HEK293 (cell line): ENCODE results near the gene PIWIL1.

Source experiments
- CTCF ChIA-PET: fragments of 350-600 bp; formaldehyde crosslinking; extraction: SDS; loops from one replicate; lab custom pipeline; 2021; ENCODE audit warnings: antibody characterized with exemption; lab: Yijun Ruan, JAX
- POLR2A ChIA-PET: fragments of 300-600 bp; formaldehyde crosslinking; extraction: SDS; loops from one replicate; lab custom pipeline; 2020; ENCODE audit warnings: antibody characterized with exemption, inconsistent platforms; lab: Yijun Ruan, JAX
- H3K27ac ChIP-seq: fragments of 200-500 bp; sonication (Bioruptor generic); 2 replicates; pipeline ENCODE4 v1.5.1; 2014; ENCODE audit warnings: low read depth, low read length, control low read depth, inconsistent platforms; ENCODE audit errors: extremely low read depth
- H3K36me3 ChIP-seq, 2 experiments: fragments of 200-500 bp in 1 of 2; sonication (Bioruptor generic) in 1 of 2; 1 replicate in 1 of 2; 2 replicates in 1 of 2; pipeline ENCODE4 v1.5.1; 2014 to 2017; ENCODE audit warnings: inconsistent platforms in 2 of 2, low read length in 2 of 2; ENCODE audit not compliant: control insufficient read depth in 2 of 2, insufficient read depth in 1 of 2
- H3K4me1 ChIP-seq: fragments of 200-500 bp; sonication (Bioruptor generic); 2 replicates; pipeline ENCODE4 v1.5.1; 2014; ENCODE audit warnings: mild to moderate bottlenecking, low read length, inconsistent platforms; ENCODE audit not compliant: control insufficient read depth, insufficient read depth
- H3K4me3 ChIP-seq: 2 replicates; pipeline ENCODE4 v1.5.1; 2011; ENCODE audit warnings: low read depth, mild to moderate bottlenecking, control low read depth, low read length, moderate library complexity
- H3K9me3 ChIP-seq: fragments of 200-500 bp; sonication (Bioruptor generic); 2 replicates; pipeline ENCODE4 v1.5.1; 2014; ENCODE audit warnings: low read depth, low read length, inconsistent platforms; ENCODE audit not compliant: control insufficient read depth, insufficient read depth
- HOXA7 ChIP-seq: sonication (generic); formaldehyde crosslinking; IDR thresholded peaks from 2 replicates; pipeline ENCODE4 v1.8.1; 2022; ENCODE audit warnings: missing genetic modification reagents, borderline replicate concordance
- KLF1 ChIP-seq: fragments of 450-650 bp; formaldehyde crosslinking; IDR thresholded peaks from 2 replicates; pipeline ENCODE4 v1.5.1; 2016; ENCODE audit warnings: missing biosample characterization, missing genetic modification characterization
- RBAK ChIP-seq: fragments of 450-650 bp; formaldehyde crosslinking; IDR thresholded peaks from 2 replicates; pipeline ENCODE4 v1.5.1; 2016; ENCODE audit warnings: missing biosample characterization, missing genetic modification characterization
- TCF7L2 ChIP-seq: IDR thresholded peaks from 2 replicates; pipeline ENCODE4 v1.6.1; 2011; ENCODE audit warnings: low read depth, mild to moderate bottlenecking, inconsistent platforms, low read length, moderate library complexity, borderline replicate concordance
- ZBTB20 ChIP-seq: fragments of 450-650 bp; formaldehyde crosslinking; IDR thresholded peaks from 2 replicates; pipeline ENCODE4 v1.5.1; 2016; ENCODE audit warnings: missing biosample characterization, missing genetic modification characterization
- ZEB2 ChIP-seq: fragments of 450-650 bp; formaldehyde crosslinking; IDR thresholded peaks from 2 replicates; pipeline ENCODE4 v1.5.1; 2016; ENCODE audit warnings: missing biosample characterization, missing genetic modification characterization
- ZFP3 ChIP-seq: fragments of 450-650 bp; formaldehyde crosslinking; IDR thresholded peaks from 2 replicates; pipeline ENCODE4 v1.5.1; 2016; ENCODE audit warnings: low read depth, missing biosample characterization, missing genetic modification characterization
- ZFP41 ChIP-seq: fragments of 450-650 bp; formaldehyde crosslinking; IDR thresholded peaks from 2 replicates; pipeline ENCODE4 v1.5.1; 2016; ENCODE audit warnings: missing biosample characterization, missing genetic modification characterization, borderline replicate concordance
- ZNF140 ChIP-seq: fragments of 450-650 bp; formaldehyde crosslinking; IDR thresholded peaks from 2 replicates; pipeline ENCODE4 v1.5.1; 2016; ENCODE audit warnings: missing biosample characterization, missing genetic modification characterization
- ZNF175 ChIP-seq: fragments of 450-650 bp; formaldehyde crosslinking; IDR thresholded peaks from 2 replicates; pipeline ENCODE4 v1.5.1; 2016; ENCODE audit warnings: missing biosample characterization, missing genetic modification characterization
- ZNF214 ChIP-seq: fragments of 450-650 bp; formaldehyde crosslinking; IDR thresholded peaks from 2 replicates; pipeline ENCODE4 v1.5.1; 2017; ENCODE audit warnings: missing biosample characterization, mild to moderate bottlenecking, missing genetic modification characterization, borderline replicate concordance
- ZNF335 ChIP-seq: fragments of 450-650 bp; formaldehyde crosslinking; conservative IDR thresholded peaks from 2 replicates; pipeline ENCODE4 v1.5.1; 2016; ENCODE audit warnings: missing biosample characterization, missing genetic modification characterization
- ZNF501 ChIP-seq: fragments of 450-650 bp; formaldehyde crosslinking; IDR thresholded peaks from 2 replicates; pipeline ENCODE4 v1.5.1; 2016; ENCODE audit warnings: missing biosample characterization, missing genetic modification characterization
- ZNF510 ChIP-seq: fragments of 450-650 bp; formaldehyde crosslinking; IDR thresholded peaks from 2 replicates; pipeline ENCODE4 v1.5.1; 2018; ENCODE audit warnings: mild to moderate bottlenecking, missing genetic modification characterization, missing biosample characterization; ENCODE audit not compliant: insufficient replicate concordance
- ZNF549 ChIP-seq: fragments of 450-650 bp; IDR thresholded peaks from 2 replicates; pipeline ENCODE4 v1.5.1; 2018; ENCODE audit warnings: missing biosample characterization, missing genetic modification characterization, mild to moderate bottlenecking, inconsistent platforms, moderate library complexity
- ZNF555 ChIP-seq: fragments of 450-650 bp; formaldehyde crosslinking; conservative IDR thresholded peaks from 2 replicates; pipeline ENCODE4 v1.5.1; 2017; ENCODE audit warnings: missing biosample characterization, mild to moderate bottlenecking, missing genetic modification characterization, inconsistent platforms
- ZNF623 ChIP-seq: fragments of 450-650 bp; formaldehyde crosslinking; IDR thresholded peaks from 2 replicates; pipeline ENCODE4 v1.5.1; 2016; ENCODE audit warnings: missing biosample characterization, missing genetic modification characterization
- ZNF776 ChIP-seq: fragments of 450-650 bp; formaldehyde crosslinking; IDR thresholded peaks from 2 replicates; pipeline ENCODE4 v1.5.0; 2017; ENCODE audit warnings: missing biosample characterization, missing genetic modification characterization, borderline replicate concordance
- ZNF837 ChIP-seq: fragments of 450-650 bp; formaldehyde crosslinking; IDR thresholded peaks from 2 replicates; pipeline ENCODE4 v1.5.1; 2016; ENCODE audit warnings: missing biosample characterization, missing genetic modification characterization
- TF ChIP-seq, protein P1 (sequence below): fragments of 450-650 bp; formaldehyde crosslinking; IDR thresholded peaks from 2 replicates; pipeline ENCODE4 v1.5.1; 2017; ENCODE audit warnings: missing biosample characterization, missing genetic modification characterization
- TF ChIP-seq, protein P2 (sequence below): fragments of 450-650 bp; IDR thresholded peaks from 2 replicates; pipeline ENCODE4 v1.5.1; 2018; ENCODE audit warnings: missing biosample characterization, missing genetic modification characterization
- TF ChIP-seq, protein P3 (sequence below): IDR thresholded peaks from 2 replicates; pipeline ENCODE4 v1.6.1; 2011; ENCODE audit warnings: mild to moderate bottlenecking, low read depth, low read length, borderline replicate concordance
- TF ChIP-seq, protein P4 (sequence below): fragments of 450-650 bp; formaldehyde crosslinking; IDR thresholded peaks from 2 replicates; pipeline ENCODE4 v1.5.1; 2016; ENCODE audit warnings: missing biosample characterization, missing genetic modification characterization
- TF ChIP-seq, protein P5 (sequence below): fragments of 450-650 bp; formaldehyde crosslinking; IDR thresholded peaks from 2 replicates; pipeline ENCODE4 v1.5.1; 2016; ENCODE audit warnings: missing biosample characterization, missing genetic modification characterization

The PIWIL1 gene

DNA sequence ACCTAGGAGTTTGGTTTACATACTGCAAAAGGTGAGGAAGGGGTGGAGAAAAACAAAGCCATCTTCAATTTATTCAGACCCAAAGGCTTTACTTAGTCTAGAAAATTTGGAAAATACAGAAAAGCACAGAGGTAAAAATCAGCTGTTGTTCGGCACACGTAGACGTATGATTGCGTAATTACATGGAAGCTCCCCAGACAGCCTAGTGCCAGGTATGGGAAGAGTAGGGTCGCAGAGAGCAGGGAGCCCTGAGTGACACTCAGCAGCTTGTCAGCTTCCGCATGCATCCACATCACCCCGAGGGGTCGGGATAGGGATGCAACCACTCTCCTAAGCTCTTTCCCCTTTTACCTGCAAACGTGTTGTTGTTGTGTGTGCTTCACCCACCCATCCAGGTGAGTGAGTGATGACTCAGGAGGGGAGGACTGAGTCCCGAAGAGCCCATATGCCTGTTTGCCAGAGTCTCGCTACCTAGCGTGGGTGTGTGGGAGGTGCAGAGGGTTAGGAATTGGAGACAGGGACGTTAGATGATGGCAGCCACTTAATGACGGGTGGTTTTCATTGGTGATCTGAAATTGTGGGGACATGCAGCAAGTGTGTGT lies 20.1 kb downstream of the PIWIL1 start (continued):
- TF ChIP-seq, protein P1, sequence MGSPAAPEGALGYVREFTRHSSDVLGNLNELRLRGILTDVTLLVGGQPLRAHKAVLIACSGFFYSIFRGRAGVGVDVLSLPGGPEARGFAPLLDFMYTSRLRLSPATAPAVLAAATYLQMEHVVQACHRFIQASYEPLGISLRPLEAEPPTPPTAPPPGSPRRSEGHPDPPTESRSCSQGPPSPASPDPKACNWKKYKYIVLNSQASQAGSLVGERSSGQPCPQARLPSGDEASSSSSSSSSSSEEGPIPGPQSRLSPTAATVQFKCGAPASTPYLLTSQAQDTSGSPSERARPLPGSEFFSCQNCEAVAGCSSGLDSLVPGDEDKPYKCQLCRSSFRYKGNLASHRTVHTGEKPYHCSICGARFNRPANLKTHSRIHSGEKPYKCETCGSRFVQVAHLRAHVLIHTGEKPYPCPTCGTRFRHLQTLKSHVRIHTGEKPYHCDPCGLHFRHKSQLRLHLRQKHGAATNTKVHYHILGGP (tag by site-specific recombination) = no peak
- no peak for TF ChIP-seq ZNF140
- TF ChIP-seq ZFP41 (tag by site-specific recombination) = no peak
- TF ChIP-seq ZNF335 (tag by site-specific recombination) = no peak
- TF ChIP-seq ZNF623 (tag by site-specific recombination) = no peak

DNA sequence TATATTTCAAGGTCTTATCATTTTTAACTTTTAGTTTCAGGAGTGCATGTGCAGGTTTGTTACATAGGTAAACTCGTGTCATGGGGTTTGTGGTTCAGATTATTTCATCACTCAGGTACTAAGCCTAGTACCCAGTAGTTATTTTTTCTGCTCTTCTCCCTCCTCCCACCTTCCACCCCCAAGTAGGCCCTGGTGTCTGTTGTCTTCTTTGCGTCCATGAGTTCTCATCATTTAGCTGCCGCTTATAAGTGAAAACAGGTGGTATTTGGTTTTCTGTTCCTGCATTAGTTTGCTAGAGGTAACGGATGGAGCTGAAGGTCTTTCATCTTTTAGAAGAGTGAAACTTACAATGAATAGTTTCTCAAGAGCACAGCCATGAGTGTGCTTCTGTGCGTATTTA lies 24.4 kb downstream of the PIWIL1 start:
- Histone ChIP-seq H3K4me3 (no peak overlapping the region), H3K9me3 (no peaks in the 10 kb centered on the region), H3K27ac (no peak overlapping the region), H3K4me1 (no peaks in the 10 kb centered on the region), H3K36me3 (no peaks in the 10 kb centered on the region)
- POLR2A ChIA-PET = no interaction called here
- CTCF ChIA-PET = no interaction called here
- TF ChIP-seq ZNF837 (tag by site-specific recombination) (no peak), ZNF555 (tag by site-specific recombination) (no peak), ZNF175 (tag by site-specific recombination) (no peak), ZNF776 (tag by site-specific recombination) (no peak), KLF1 (tag by site-specific recombination) (no peak), ZNF214 (tag by site-specific recombination) (no peak), HOXA7 (no peak)
- TF ChIP-seq, protein P2, sequence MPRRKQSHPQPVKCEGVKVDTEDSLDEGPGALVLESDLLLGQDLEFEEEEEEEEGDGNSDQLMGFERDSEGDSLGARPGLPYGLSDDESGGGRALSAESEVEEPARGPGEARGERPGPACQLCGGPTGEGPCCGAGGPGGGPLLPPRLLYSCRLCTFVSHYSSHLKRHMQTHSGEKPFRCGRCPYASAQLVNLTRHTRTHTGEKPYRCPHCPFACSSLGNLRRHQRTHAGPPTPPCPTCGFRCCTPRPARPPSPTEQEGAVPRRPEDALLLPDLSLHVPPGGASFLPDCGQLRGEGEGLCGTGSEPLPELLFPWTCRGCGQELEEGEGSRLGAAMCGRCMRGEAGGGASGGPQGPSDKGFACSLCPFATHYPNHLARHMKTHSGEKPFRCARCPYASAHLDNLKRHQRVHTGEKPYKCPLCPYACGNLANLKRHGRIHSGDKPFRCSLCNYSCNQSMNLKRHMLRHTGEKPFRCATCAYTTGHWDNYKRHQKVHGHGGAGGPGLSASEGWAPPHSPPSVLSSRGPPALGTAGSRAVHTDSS (tag by site-specific recombination) = no peak

DNA sequence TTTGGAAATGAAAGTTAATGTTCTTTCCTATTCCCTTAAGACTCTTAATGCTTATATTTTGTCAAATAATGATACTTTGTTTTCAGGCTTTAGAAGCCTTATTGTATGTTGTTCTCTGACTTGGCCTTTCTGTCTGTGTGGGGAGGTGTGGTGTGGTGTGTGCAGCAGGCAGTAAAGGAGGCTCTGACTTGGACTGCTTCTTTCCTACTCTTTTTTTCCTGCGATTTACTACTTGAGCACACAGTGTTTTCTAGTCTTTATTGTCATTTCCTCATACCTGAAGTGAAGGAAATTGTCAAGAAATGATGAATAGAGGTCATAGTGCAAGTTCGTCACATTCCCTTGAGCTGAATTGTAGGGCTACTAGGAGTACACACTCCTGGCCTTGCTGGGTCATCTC lies 26.9 kb downstream of the PIWIL1 start:
- no peaks in the 10 kb centered on the region for H3K36me3 ChIP-seq
- H3K9me3 ChIP-seq = no peaks in the 10 kb centered on the region
- no peak overlapping the region for H3K4me3 ChIP-seq
- CTCF ChIA-PET = no interaction called here
- H3K27ac ChIP-seq = no peak overlapping the region
- H3K4me1 ChIP-seq = no peaks in the 10 kb centered on the region
- POLR2A ChIA-PET = no interaction called here
- no peak for TF ChIP-seq ZNF510 (tag by site-specific recombination)
- no peak for TF ChIP-seq ZEB2 (tag by site-specific recombination)
- TF ChIP-seq ZNF549 = no peak
- no peak for TF ChIP-seq RBAK (tag by site-specific recombination)
- TF ChIP-seq, protein P3, sequence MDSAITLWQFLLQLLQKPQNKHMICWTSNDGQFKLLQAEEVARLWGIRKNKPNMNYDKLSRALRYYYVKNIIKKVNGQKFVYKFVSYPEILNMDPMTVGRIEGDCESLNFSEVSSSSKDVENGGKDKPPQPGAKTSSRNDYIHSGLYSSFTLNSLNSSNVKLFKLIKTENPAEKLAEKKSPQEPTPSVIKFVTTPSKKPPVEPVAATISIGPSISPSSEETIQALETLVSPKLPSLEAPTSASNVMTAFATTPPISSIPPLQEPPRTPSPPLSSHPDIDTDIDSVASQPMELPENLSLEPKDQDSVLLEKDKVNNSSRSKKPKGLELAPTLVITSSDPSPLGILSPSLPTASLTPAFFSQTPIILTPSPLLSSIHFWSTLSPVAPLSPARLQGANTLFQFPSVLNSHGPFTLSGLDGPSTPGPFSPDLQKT = no peak
- TF ChIP-seq ZFP3 (tag by site-specific recombination) = no peak
- no peak for TF ChIP-seq TCF7L2
- TF ChIP-seq, protein P4, sequence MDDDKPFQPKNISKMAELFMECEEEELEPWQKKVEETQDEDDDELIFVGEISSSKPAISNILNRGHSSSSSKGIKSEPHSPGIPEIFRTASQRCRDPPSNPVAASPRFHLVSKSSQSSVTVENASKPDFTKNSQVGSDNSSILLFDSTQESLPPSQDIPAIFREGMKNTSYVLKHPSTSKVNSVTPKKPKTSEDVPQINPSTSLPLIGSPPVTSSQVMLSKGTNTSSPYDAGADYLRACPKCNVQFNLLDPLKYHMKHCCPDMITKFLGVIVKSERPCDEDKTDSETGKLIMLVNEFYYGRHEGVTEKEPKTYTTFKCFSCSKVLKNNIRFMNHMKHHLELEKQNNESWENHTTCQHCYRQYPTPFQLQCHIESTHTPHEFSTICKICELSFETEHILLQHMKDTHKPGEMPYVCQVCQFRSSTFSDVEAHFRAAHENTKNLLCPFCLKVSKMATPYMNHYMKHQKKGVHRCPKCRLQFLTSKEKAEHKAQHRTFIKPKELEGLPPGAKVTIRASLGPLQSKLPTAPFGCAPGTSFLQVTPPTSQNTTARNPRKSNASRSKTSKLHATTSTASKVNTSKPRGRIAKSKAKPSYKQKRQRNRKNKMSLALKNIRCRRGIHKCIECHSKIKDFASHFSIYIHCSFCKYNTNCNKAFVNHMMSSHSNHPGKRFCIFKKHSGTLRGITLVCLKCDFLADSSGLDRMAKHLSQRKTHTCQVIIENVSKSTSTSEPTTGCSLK (tag by site-specific recombination) = no peak
- no peak for TF ChIP-seq ZNF501
- no peak for TF ChIP-seq ZBTB20 (tag by site-specific recombination)
- TF ChIP-seq, protein P5, sequence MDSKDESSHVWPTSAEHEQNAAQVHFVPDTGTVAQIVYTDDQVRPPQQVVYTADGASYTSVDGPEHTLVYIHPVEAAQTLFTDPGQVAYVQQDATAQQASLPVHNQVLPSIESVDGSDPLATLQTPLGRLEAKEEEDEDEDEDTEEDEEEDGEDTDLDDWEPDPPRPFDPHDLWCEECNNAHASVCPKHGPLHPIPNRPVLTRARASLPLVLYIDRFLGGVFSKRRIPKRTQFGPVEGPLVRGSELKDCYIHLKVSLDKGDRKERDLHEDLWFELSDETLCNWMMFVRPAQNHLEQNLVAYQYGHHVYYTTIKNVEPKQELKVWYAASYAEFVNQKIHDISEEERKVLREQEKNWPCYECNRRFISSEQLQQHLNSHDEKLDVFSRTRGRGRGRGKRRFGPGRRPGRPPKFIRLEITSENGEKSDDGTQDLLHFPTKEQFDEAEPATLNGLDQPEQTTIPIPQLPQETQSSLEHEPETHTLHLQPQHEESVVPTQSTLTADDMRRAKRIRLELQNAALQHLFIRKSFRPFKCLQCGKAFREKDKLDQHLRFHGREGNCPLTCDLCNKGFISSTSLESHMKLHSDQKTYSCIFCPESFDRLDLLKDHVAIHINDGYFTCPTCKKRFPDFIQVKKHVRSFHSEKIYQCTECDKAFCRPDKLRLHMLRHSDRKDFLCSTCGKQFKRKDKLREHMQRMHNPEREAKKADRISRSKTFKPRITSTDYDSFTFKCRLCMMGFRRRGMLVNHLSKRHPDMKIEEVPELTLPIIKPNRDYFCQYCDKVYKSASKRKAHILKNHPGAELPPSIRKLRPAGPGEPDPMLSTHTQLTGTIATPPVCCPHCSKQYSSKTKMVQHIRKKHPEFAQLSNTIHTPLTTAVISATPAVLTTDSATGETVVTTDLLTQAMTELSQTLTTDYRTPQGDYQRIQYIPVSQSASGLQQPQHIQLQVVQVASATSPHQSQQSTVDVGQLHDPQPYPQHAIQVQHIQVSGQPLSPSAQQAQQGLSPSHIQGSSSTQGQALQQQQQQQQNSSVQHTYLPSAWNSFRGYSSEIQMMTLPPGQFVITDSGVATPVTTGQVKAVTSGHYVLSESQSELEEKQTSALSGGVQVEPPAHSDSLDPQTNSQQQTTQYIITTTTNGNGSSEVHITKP (tag by site-specific recombination) = no peak
